ENCODE data around the gene PKP4. TPM values are rescaled to one million over a fixed set of nuclear protein-coding genes. Genes with fewer than 3 reads are reported as not detected.
A peak's percentile ranks its signal among the peaks of the same experiment; 100 is the strongest.

The PKP4 gene
- total RNA-seq, 8 experiments from 2014 or later: 17.8 to 43.0 (median 29.1) TPM

GRCh38 chr2:158573739-158574138 lies 117.0 kb downstream of the PKP4 start:
- peak in 1 of 8 experiments; percentile 57 for ATAC-seq (replicated peaks in 6 of 8)
- 83 to 100% methylated on average over 1 of the region's 1 CpG; no CpG with 5 or more reads in 8 of the 10 experiments for WGBS, 10 experiments
- H3K4me1 ChIP-seq (replicated peaks in 1 of 2): no peaks in the 10 kb centered on the region
- H3K4me3 ChIP-seq: no peak overlapping the region
- in situ Hi-C loops (cut with MboI; ENCODE audit: low pct_unique_long_range_greater_than_20kb in 2 of 9, low sequenced_read_pairs in 9 of 9, unreplicated experiment in 9 of 9): no loop called here
- H3K27ac ChIP-seq: no peak overlapping the region

GRCh38 chr2:158575051-158575635 lies 118.4 kb downstream of the PKP4 start:
- WGBS, 10 experiments: 42 to 100% (median 100%) methylated on average over 1 to 2 of the region's 2 CpGs; no CpG with 5 or more reads in 3 of the 10 experiments
- Histone ChIP-seq H3K4me3 (no peak overlapping the region), H3K27ac (no peak overlapping the region), H3K4me1 (replicated peaks in 1 of 2) (no peaks in the 10 kb centered on the region)
- no peak for ATAC-seq (replicated peaks in 6 of 8)
- in situ Hi-C loops (cut with MboI; ENCODE audit: low pct_unique_long_range_greater_than_20kb in 2 of 9, low sequenced_read_pairs in 9 of 9, unreplicated experiment in 9 of 9): no loop called here

- Histone ChIP-seq H3K4me1 (replicated peaks in 1 of 2) (no peaks in the 10 kb centered on the region), H3K4me3 (no peak overlapping the region), H3K27ac (no peak overlapping the region)
- ATAC-seq (replicated peaks in 6 of 8): no peak
- 85 to 100% (median 100%) methylated on average over 1 to 5 of the region's 5 CpGs; no CpG with 5 or more reads in 1 of the 10 experiments for WGBS, 10 experiments
- in situ Hi-C loops (cut with MboI; ENCODE audit: low pct_unique_long_range_greater_than_20kb in 2 of 9, low sequenced_read_pairs in 9 of 9, unreplicated experiment in 9 of 9): no loop called here
Measured at GRCh38 chr2:158577141-158577540, 120.4 kb downstream of the PKP4 start.

GRCh38 chr2:158578703-158579330 lies 122.1 kb downstream of the PKP4 start:
- in situ Hi-C loops (cut with MboI; ENCODE audit: low pct_unique_long_range_greater_than_20kb in 2 of 9, low sequenced_read_pairs in 9 of 9, unreplicated experiment in 9 of 9): no loop called here
- Histone ChIP-seq H3K27ac (no peak overlapping the region), H3K4me1 (replicated peaks in 1 of 2) (no peaks in the 10 kb centered on the region), H3K4me3 (no peak overlapping the region)
- ATAC-seq (replicated peaks in 6 of 8): peak in 1 of 8 experiments; percentile 40
- 50 to 100% (median 94%) methylated on average over 1 of the region's 1 CpG; no CpG with 5 or more reads in 2 of the 10 experiments for WGBS, 10 experiments

GRCh38 chr2:158579928-158580327 lies 123.2 kb downstream of the PKP4 start:
- Histone ChIP-seq H3K27ac (no peak overlapping the region), H3K4me3 (no peak overlapping the region), H3K4me1 (replicated peaks in 1 of 2) (no peaks in the 10 kb centered on the region)
- ATAC-seq (replicated peaks in 6 of 8): peak in 3 of 8 experiments; percentile 37 to 71 (median 51)
- WGBS, 10 experiments: 0 to 100% (median 52%) methylated on average over 1 to 2 of the region's 2 CpGs; no CpG with 5 or more reads in 2 of the 10 experiments
- in situ Hi-C loops (cut with MboI; ENCODE audit: low pct_unique_long_range_greater_than_20kb in 2 of 9, low sequenced_read_pairs in 9 of 9, unreplicated experiment in 9 of 9): no loop called here

- 50 to 100% (median 88%) methylated on average over 1 to 2 of the region's 2 CpGs; no CpG with 5 or more reads in 3 of the 10 experiments for WGBS, 10 experiments
- no peak overlapping the region for H3K4me3 ChIP-seq
- in situ Hi-C loops (cut with MboI; ENCODE audit: low pct_unique_long_range_greater_than_20kb in 2 of 9, low sequenced_read_pairs in 9 of 9, unreplicated experiment in 9 of 9): no loop called here
- no peaks in the 10 kb centered on the region for H3K4me1 ChIP-seq (replicated peaks in 1 of 2)
- no peak overlapping the region for H3K27ac ChIP-seq
- no peak for ATAC-seq (replicated peaks in 6 of 8)
Measured at GRCh38 chr2:158580760-158581159, 124.0 kb downstream of the PKP4 start.

GRCh38 chr2:158582670-158583069 lies 125.9 kb downstream of the PKP4 start:
- peak in 2 of 8 experiments; percentile 53 to 72 for ATAC-seq (replicated peaks in 6 of 8)
- Histone ChIP-seq H3K4me3 (no peak overlapping the region), H3K27ac (no peak overlapping the region), H3K4me1 (replicated peaks in 1 of 2) (no peaks in the 10 kb centered on the region)
- WGBS, 10 experiments: 20 to 100% (median 86%) methylated on average over 1 of the region's 1 CpG; no CpG with 5 or more reads in 5 of the 10 experiments
- in situ Hi-C loops (cut with MboI; ENCODE audit: low pct_unique_long_range_greater_than_20kb in 2 of 9, low sequenced_read_pairs in 9 of 9, unreplicated experiment in 9 of 9): no loop called here

- no peak overlapping the region for H3K27ac ChIP-seq
- in situ Hi-C loops (cut with MboI; ENCODE audit: low pct_unique_long_range_greater_than_20kb in 2 of 9, low sequenced_read_pairs in 9 of 9, unreplicated experiment in 9 of 9): no loop called here
- no peaks in the 10 kb centered on the region for H3K4me1 ChIP-seq (replicated peaks in 1 of 2)
- WGBS, 10 experiments: 96 to 100% (median 98%) methylated on average over 2 to 10 of the region's 19 CpGs; no CpG with 5 or more reads in 1 of the 10 experiments
- ATAC-seq (replicated peaks in 6 of 8): no peak
- H3K4me3 ChIP-seq: no peak overlapping the region
Measured at GRCh38 chr2:158583923-158584322, 127.2 kb downstream of the PKP4 start.

- WGBS, 10 experiments: 59 to 100% (median 76%) methylated on average over 1 to 3 of the region's 3 CpGs; no CpG with 5 or more reads in 2 of the 10 experiments
- Histone ChIP-seq H3K4me1 (replicated peaks in 1 of 2) (no peaks in the 10 kb centered on the region), H3K27ac (no peak overlapping the region), H3K4me3 (no peak overlapping the region)
- in situ Hi-C loops (cut with MboI; ENCODE audit: low pct_unique_long_range_greater_than_20kb in 2 of 9, low sequenced_read_pairs in 9 of 9, unreplicated experiment in 9 of 9): no loop called here
- peak in 1 of 8 experiments; percentile 10 for ATAC-seq (replicated peaks in 6 of 8)
Measured at GRCh38 chr2:158586491-158586890, 129.7 kb downstream of the PKP4 start.

GRCh38 chr2:158589303-158589702 lies 132.6 kb downstream of the PKP4 start:
- in situ Hi-C loops (cut with MboI; ENCODE audit: low pct_unique_long_range_greater_than_20kb in 2 of 9, low sequenced_read_pairs in 9 of 9, unreplicated experiment in 9 of 9): no loop called here
- 80 to 100% (median 100%) methylated on average over 1 to 4 of the region's 4 CpGs; no CpG with 5 or more reads in 2 of the 10 experiments for WGBS, 10 experiments
- ATAC-seq (replicated peaks in 6 of 8): no peak
- no peak overlapping the region for H3K4me3 ChIP-seq
- peaks cover 0 to 2% of the 10 kb centered on the region in 2 donors for H3K4me1 ChIP-seq (replicated peaks in 1 of 2)
- H3K27ac ChIP-seq: no peak overlapping the region

- Histone ChIP-seq H3K27ac (no peak overlapping the region), H3K4me3 (no peak overlapping the region), H3K4me1 (replicated peaks in 1 of 2) (no peaks in the 10 kb centered on the region)
- 61 to 100% (median 87%) methylated on average over 1 to 3 of the region's 3 CpGs; no CpG with 5 or more reads in 1 of the 10 experiments for WGBS, 10 experiments
- in situ Hi-C loops (cut with MboI; ENCODE audit: low pct_unique_long_range_greater_than_20kb in 2 of 9, low sequenced_read_pairs in 9 of 9, unreplicated experiment in 9 of 9): no loop called here
- ATAC-seq (replicated peaks in 6 of 8): peak in 3 of 8 experiments; percentile 28 to 65 (median 47)
Measured at GRCh38 chr2:158598862-158599517, 142.2 kb downstream of the PKP4 start.

- Histone ChIP-seq H3K27ac (no peak overlapping the region), H3K4me3 (no peak overlapping the region), H3K4me1 (replicated peaks in 1 of 2) (no peaks in the 10 kb centered on the region)
- no peak for ATAC-seq (replicated peaks in 6 of 8)
- in situ Hi-C loops (cut with MboI; ENCODE audit: low pct_unique_long_range_greater_than_20kb in 2 of 9, low sequenced_read_pairs in 9 of 9, unreplicated experiment in 9 of 9): no loop called here
Measured at GRCh38 chr2:158599609-158600008, 142.9 kb downstream of the PKP4 start.

- ATAC-seq (replicated peaks in 6 of 8): peak in 3 of 8 experiments; percentile 40 to 60 (median 45)
- WGBS, 10 experiments: 11 to 100% (median 88%) methylated on average over 1 to 3 of the region's 3 CpGs
- in situ Hi-C loops (cut with MboI; ENCODE audit: low pct_unique_long_range_greater_than_20kb in 2 of 9, low sequenced_read_pairs in 9 of 9, unreplicated experiment in 9 of 9): no loop called here
Measured at GRCh38 chr2:158600155-158600802, 143.5 kb downstream of the PKP4 start.

More at GRCh38 chr2:158600155-158600802, 143.5 kb downstream of the PKP4 start:
- Histone ChIP-seq H3K4me1 (replicated peaks in 1 of 2) (no peaks in the 10 kb centered on the region), H3K27ac (no peak overlapping the region), H3K4me3 (no peak overlapping the region)

All from motor neuron (in vitro differentiated cells).